H1 (cell line): ENCODE results near the gene ARHGAP15. TPM values are rescaled to one million over a fixed set of nuclear protein-coding genes. Genes with fewer than 3 reads are reported as not detected.

Experiments
- CTCF ChIA-PET: fragments of 300-600 bp; sonication (Branson Sonifier 250); formaldehyde crosslinking; loops from one replicate; lab custom pipeline; 2021; ENCODE audit not compliant: partially characterized antibody; lab: Charles Lee
- POLR2A ChIA-PET: fragments of 300-600 bp; sonication (Branson Sonifier 250); formaldehyde crosslinking; loops from one replicate; lab custom pipeline; 2021; ENCODE audit warnings: inconsistent platforms; ENCODE audit not compliant: partially characterized antibody; lab: Charles Lee
- DNase-seq, 2 experiments: peaks; one replicate each; pipeline versions ENCODE4 v3.0.0 to v3.0.0-alpha.2; 2010 to 2022; ENCODE audit warnings: low spot score in 2 of 2, low read depth in 1 of 2, mixed read lengths in 1 of 2
- FAIRE-seq: peaks from 2 replicates; lab custom pipeline; 2011; peaks lifted over from hg19 to GRCh38; lab: Jason Lieb, UNC
- H2AFZ ChIP-seq: 2 replicates; pipeline ENCODE4 v1.8.1; 2012; ENCODE audit warnings: low read length, inconsistent platforms
- H2AK5ac ChIP-seq: 2 replicates; pipeline ENCODE4 v1.6.1; 2013; ENCODE audit warnings: low read depth, low read length
- H2BK120ac ChIP-seq: replicated peaks from 2 replicates; pipeline ENCODE3; 2013; ENCODE audit warnings: low read depth, low read length, inconsistent platforms
- H2BK12ac ChIP-seq: 2 replicates; pipeline ENCODE4 v1.6.1; 2013; ENCODE audit warnings: low read depth, low read length
- H2BK15ac ChIP-seq: 2 replicates; pipeline ENCODE4 v1.6.1; 2013; ENCODE audit warnings: low read length
- H2BK20ac ChIP-seq: 2 replicates; pipeline ENCODE4 v1.6.1; 2013; ENCODE audit warnings: low read length
- H2BK5ac ChIP-seq: 2 replicates; pipeline ENCODE4 v1.6.1; 2013; ENCODE audit warnings: low read depth, low read length
- H3K14ac ChIP-seq: 2 replicates; pipeline ENCODE4 v1.6.1; 2013; ENCODE audit warnings: inconsistent platforms; ENCODE audit not compliant: insufficient read length
- H3K18ac ChIP-seq: 2 replicates; pipeline ENCODE4 v1.6.1; 2013; ENCODE audit warnings: low read length; ENCODE audit errors: extremely low read depth
- H3K23ac ChIP-seq: 2 replicates; pipeline ENCODE4 v1.6.1; 2013; ENCODE audit warnings: inconsistent platforms; ENCODE audit not compliant: insufficient read length
- H3K23me2 ChIP-seq: 2 replicates; pipeline ENCODE4 v1.6.1; 2013; ENCODE audit warnings: low read depth, low read length
- H3K27ac ChIP-seq: 2 replicates; pipeline ENCODE4 v1.6.1; 2011; ENCODE audit warnings: low read depth, low read length, inconsistent platforms
- H3K27me3 ChIP-seq, 4 experiments: replicated peaks in 1 of 4; 1 replicate in 1 of 4; 2 replicates in 3 of 4; pipeline versions ENCODE4 v1.6.1 to v1.8.1; 2011 to 2013; ENCODE audit warnings: low read length in 3 of 4, mild to moderate bottlenecking in 3 of 4, inconsistent platforms in 2 of 4, mixed read lengths in 2 of 4, moderate library complexity in 1 of 4; ENCODE audit not compliant: control insufficient read depth in 3 of 4, insufficient read depth in 3 of 4; ENCODE audit errors: extremely low read depth in 1 of 4
- H3K36me3 ChIP-seq, 4 experiments: 2 replicates each; pipeline versions ENCODE4 v1.6.1 to v1.8.1; 2011 to 2013; ENCODE audit warnings: mild to moderate bottlenecking in 4 of 4, low read length in 3 of 4, moderate library complexity in 2 of 4, control low read depth in 1 of 4, inconsistent platforms in 1 of 4; ENCODE audit not compliant: insufficient read depth in 4 of 4, control insufficient read depth in 2 of 4
- H3K4ac ChIP-seq: replicated peaks from 2 replicates; pipeline ENCODE3; 2013; ENCODE audit warnings: low read length, low read depth, mixed read lengths, inconsistent platforms; ENCODE audit not compliant: insufficient read length
- H3K4me1 ChIP-seq, 4 experiments: replicated peaks in 1 of 4; 1 replicate in 1 of 4; 2 replicates in 3 of 4; pipeline versions ENCODE4 v1.6.1 to v1.8.1; 2011 to 2013; ENCODE audit warnings: low read length in 3 of 4, inconsistent platforms in 2 of 4, mixed read lengths in 1 of 4; ENCODE audit not compliant: insufficient read depth in 4 of 4, control insufficient read depth in 3 of 4
- H3K4me2 ChIP-seq, 2 experiments: 2 replicates each; pipeline versions ENCODE4 v1.6.1 to v1.8.1; 2011 to 2013; ENCODE audit warnings: low read depth in 2 of 2, low read length in 2 of 2, control low read depth in 1 of 2, inconsistent platforms in 1 of 2, mild to moderate bottlenecking in 1 of 2; ENCODE audit not compliant: insufficient read depth in 1 of 2
- H3K4me3 ChIP-seq, 4 experiments: fragments of 200-600, 300-600 bp in 1 of 4; sonication (generic), shearing (Covaris generic), sonication (Bioruptor Twin) in 1 of 4; 2 replicates each; pipeline versions ENCODE4 v1.5.1 to v1.8.1; 2011 to 2016; ENCODE audit warnings: low read length in 4 of 4, low read depth in 3 of 4, control low read depth in 2 of 4, inconsistent platforms in 2 of 4, mild to moderate bottlenecking in 2 of 4, mixed read lengths in 1 of 4, moderate library complexity in 1 of 4; ENCODE audit not compliant: insufficient read depth in 2 of 4; ENCODE audit errors: extremely low read depth in 1 of 4
- H3K56ac ChIP-seq: replicated peaks from 2 replicates; pipeline ENCODE3; 2013; ENCODE audit warnings: low read depth, mild to moderate bottlenecking, mixed read lengths, low read length, inconsistent platforms; ENCODE audit not compliant: insufficient read length
- H3K79me1 ChIP-seq: 2 replicates; pipeline ENCODE4 v1.6.1; 2013; ENCODE audit warnings: low read depth, low read length, control low read depth
- H3K79me2 ChIP-seq, 2 experiments: 2 replicates each; pipeline versions ENCODE4 v1.6.1 to v1.8.1; 2012 to 2013; ENCODE audit warnings: low read length in 2 of 2, mild to moderate bottlenecking in 2 of 2, inconsistent platforms in 1 of 2; ENCODE audit not compliant: insufficient read depth in 2 of 2, control insufficient read depth in 1 of 2
- H3K9ac ChIP-seq, 4 experiments: replicated peaks in 1 of 4; 1 replicate in 1 of 4; 2 replicates in 3 of 4; pipeline versions ENCODE4 v1.6.1 to v1.8.1; 2011 to 2013; ENCODE audit warnings: low read depth in 3 of 4, low read length in 3 of 4, control low read depth in 2 of 4, mild to moderate bottlenecking in 2 of 4, moderate library complexity in 2 of 4, inconsistent platforms in 1 of 4; ENCODE audit errors: extremely low read depth in 1 of 4
- H3K9me3 ChIP-seq, 2 experiments: 2 replicates each; pipeline versions ENCODE4 v1.6.1 to v1.8.1; 2012 to 2013; ENCODE audit warnings: mild to moderate bottlenecking in 2 of 2, moderate library complexity in 2 of 2, control low read depth in 1 of 2, inconsistent platforms in 1 of 2, low read depth in 1 of 2, low read length in 1 of 2, mixed read lengths in 1 of 2; ENCODE audit not compliant: insufficient read depth in 2 of 2
- H4K20me1 ChIP-seq, 2 experiments: replicated peaks in 1 of 2; 2 replicates each; pipeline versions ENCODE3 to v1.8.1; 2011 to 2013; ENCODE audit warnings: inconsistent platforms in 2 of 2, low read length in 2 of 2, mild to moderate bottlenecking in 1 of 2; ENCODE audit not compliant: insufficient read depth in 2 of 2, control insufficient read depth in 1 of 2
- H4K5ac ChIP-seq: 2 replicates; pipeline ENCODE4 v1.6.1; 2013; ENCODE audit warnings: low read length, low read depth, mixed read lengths, inconsistent platforms; ENCODE audit not compliant: insufficient read length
- H4K8ac ChIP-seq: 2 replicates; pipeline ENCODE4 v1.8.0; 2013; ENCODE audit warnings: mild to moderate bottlenecking, moderate library complexity, low read length, inconsistent platforms; ENCODE audit not compliant: insufficient read depth; ENCODE audit errors: extremely low read depth
- H4K91ac ChIP-seq: replicated peaks from 2 replicates; pipeline ENCODE3; 2013; ENCODE audit warnings: low read length, mixed read lengths, inconsistent platforms; ENCODE audit not compliant: insufficient read length
- BCL11A ChIP-seq, 2 experiments: IDR thresholded peaks; one replicate each; pipeline ENCODE4 v1.6.1; 2011; ENCODE audit warnings: low read depth in 2 of 2, low read length in 2 of 2, mild to moderate bottlenecking in 2 of 2
- CHD1 ChIP-seq: IDR thresholded peaks from 2 replicates; pipeline ENCODE4 v1.6.1; 2012; ENCODE audit warnings: low read depth, low read length, improper control_type of control experiment
- POLR2AphosphoS5 ChIP-seq: IDR thresholded peaks from 2 replicates; pipeline ENCODE4 v1.6.1; 2011; ENCODE audit warnings: low read depth, low read length
- WGBS, 2 experiments: shearing (Covaris generic) in 1 of 2; methylation state at CpG; one replicate each; pipeline versions ENCODE4 v1.1.6 to v1.1.7; 2013 to 2015; ENCODE audit warnings: low lambda C conversion rate in 2 of 2, mixed read lengths in 2 of 2, inconsistent platforms in 1 of 2, low coverage in 1 of 2, missing lambda C conversion rate in 1 of 2; ENCODE audit not compliant: insufficient replicate concordance in 2 of 2, insufficient coverage in 1 of 2, insufficient read length in 1 of 2; ENCODE audit errors: extremely low coverage in 1 of 2, missing lambda C conversion rate in 1 of 2; 5-methylcytosine and 5-hydroxymethylcytosine counted together
- polyA plus RNA-seq, 7 experiments: library from polyadenylated mRNA; depleted of rRNA in 3 of 7; stranded (reverse) in 5 of 7; unstranded in 2 of 7; fragments of >200 nt in 5 of 7; fragments of 200-250 nt in 2 of 7; gene quantifications; 1 replicate in 5 of 7; 2 replicates in 1 of 7; 4 replicates in 1 of 7; pipeline versions ENCODE4 v1.2.1 to v1.2.3, GENCODE V29; 2011 to 2013; ENCODE audit warnings: missing spikeins in 2 of 7, mixed read lengths in 2 of 7
- total RNA-seq: library from RNA; stranded (reverse); fragmentation: NEBNext Ultra II Directional; extraction: Animal tissue kit (Norgen Biotek cat#: 25700); gene quantifications from 2 replicates; pipeline ENCODE4 v1.2.1, GENCODE V29; 2021

ARHGAP15 gene
- total and polyA plus RNA-seq, 2 of the 8 experiments (the other 6 are each of a cell fraction or from before 2014, with no cell fraction given), result not detected

DNA sequence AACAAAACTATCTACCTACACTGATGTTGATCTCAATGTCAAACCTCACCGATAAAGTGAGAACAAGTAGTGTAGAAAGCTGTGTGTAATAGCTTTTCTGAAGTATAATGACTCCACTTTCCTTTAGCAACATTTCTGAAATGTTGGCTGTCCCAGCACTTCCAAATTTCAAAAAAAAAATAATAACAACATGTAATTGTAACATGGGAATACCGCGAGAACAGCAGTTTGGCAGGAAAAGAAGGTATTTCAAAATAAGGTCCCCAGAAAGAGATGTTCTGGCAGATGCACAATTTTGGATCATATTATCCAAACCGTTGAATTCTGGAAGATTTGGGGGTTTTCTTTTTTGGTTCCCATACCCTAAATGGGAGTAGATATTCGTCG is 352.0 kb downstream of the ARHGAP15 start:
- no peak for TF ChIP-seq POLR2AphosphoS5
- no peak for TF ChIP-seq CHD1
- no peak for TF ChIP-seq BCL11A (IDR thresholded peaks at IDR 0.05; ENCODE audit: low read depth in 2 of 2, low read length in 2 of 2)
- TF ChIP-seq, all 59 proteins: peak for 0
- peaks cover 0 to 2% (median 0%) of the 10 kb centered on the region in 4 experiments; a peak in 3 of 7 replicates for H3K27me3 ChIP-seq

More for the DNA sequence above, 352.0 kb downstream of the ARHGAP15 start:
- H3K4me3 ChIP-seq, result no peak overlapping the region; a peak in 1 of 8 replicates
- H3K4me1 ChIP-seq, result peaks cover 0 to 8% (median 1%) of the 10 kb centered on the region in 4 experiments; a peak in 2 of 7 replicates
- DNase-seq, result no peak
- no peak overlapping the region for H2BK15ac ChIP-seq
- H4K5ac ChIP-seq, result no peak overlapping the region
- no peak for FAIRE-seq
- no peak overlapping the region for H4K8ac ChIP-seq
- no peaks in the 10 kb centered on the region for H3K36me3 ChIP-seq
- ChIA-PET POLR2A (no interaction called here), CTCF (interaction anchor here (0.6 to 1.5 kb wide), 4 partner anchors 9 to 721 kb away, joined by 3 to 5 read pairs (median 4); no protein-coding TSS in a partner anchor)
- no peaks in the 10 kb centered on the region for H3K23me2 ChIP-seq
- no peak overlapping the region for H3K56ac ChIP-seq
- no peak overlapping the region for H4K91ac ChIP-seq
- H4K20me1 ChIP-seq, result no peaks in the 10 kb centered on the region
- WGBS, 2 experiments, result 51% methylated on average over 6 of the region's 6 CpGs; no CpG with 5 or more reads in 1 of the 2 experiments
- no peak overlapping the region for H2BK12ac ChIP-seq
- H3K14ac ChIP-seq, result no peak overlapping the region
- H3K9me3 ChIP-seq, result no peaks in the 10 kb centered on the region
- no peak overlapping the region for H2AK5ac ChIP-seq
- H3K27ac ChIP-seq, result no peak overlapping the region
- no peaks in the 10 kb centered on the region for H3K79me2 ChIP-seq
- H2BK20ac ChIP-seq, result no peak overlapping the region
- H3K18ac ChIP-seq, result no peak overlapping the region
- H3K79me1 ChIP-seq, result no peaks in the 10 kb centered on the region
- H3K4ac ChIP-seq, result no peak overlapping the region
- no peak overlapping the region for H2BK120ac ChIP-seq
- no peak overlapping the region for H2BK5ac ChIP-seq
- H3K23ac ChIP-seq, result no peak overlapping the region
- peak overlapping the region in 1 of 2 experiments; percentile 35; a peak in 1 of 4 replicates for H3K4me2 ChIP-seq
- no peak overlapping the region for H2AFZ ChIP-seq
- H3K9ac ChIP-seq, result no peak overlapping the region
